ENCODE results near the gene OR4D2.

DNA sequence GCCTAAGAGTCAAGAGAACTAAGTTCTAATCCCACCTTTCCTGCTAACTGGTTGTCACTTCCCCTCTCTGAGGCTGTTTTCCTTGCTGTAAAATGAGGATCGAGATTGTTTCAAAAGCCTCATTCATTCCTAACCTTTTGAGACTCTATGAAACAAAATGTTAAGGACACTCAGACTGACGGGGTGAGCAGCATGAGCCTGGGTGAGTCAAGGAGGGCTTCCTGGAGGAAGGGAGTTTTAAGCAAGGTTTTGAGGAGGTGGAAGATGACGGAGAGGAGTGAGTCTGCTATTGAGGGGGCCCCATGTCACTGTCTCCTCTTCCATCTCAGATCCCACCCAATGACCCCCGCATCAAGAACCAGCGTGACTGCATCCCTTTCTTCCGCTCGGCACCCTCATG, 29.8 kb downstream of the OR4D2 start:
- TF ChIP-seq FOXM1 (IDR thresholded peaks at IDR 0.05; ENCODE audit: borderline replicate concordance) (no peak), BHLHE40 (IDR thresholded peaks at IDR 0.05; ENCODE audit: borderline replicate concordance) (no peak), HDGF (IDR thresholded peaks at IDR 0.05; ENCODE audit: borderline replicate concordance) (no peak), ARNT (IDR thresholded peaks at IDR 0.05) (no peak), ELF4 (IDR thresholded peaks at IDR 0.05) (no peak), SUZ12 (IDR thresholded peaks at IDR 0.05) (no peak), NFRKB (IDR thresholded peaks at IDR 0.05) (no peak), TARDBP (IDR thresholded peaks at IDR 0.05) (no peak), SP1 (IDR thresholded peaks at IDR 0.05) (no peak), LEF1 (IDR thresholded peaks at IDR 0.05; ENCODE audit: borderline replicate concordance) (no peak), FOXK2 (IDR thresholded peaks at IDR 0.05) (no peak), ZNF384 (IDR thresholded peaks at IDR 0.05) (no peak)
- TF ChIP-seq, protein P1, sequence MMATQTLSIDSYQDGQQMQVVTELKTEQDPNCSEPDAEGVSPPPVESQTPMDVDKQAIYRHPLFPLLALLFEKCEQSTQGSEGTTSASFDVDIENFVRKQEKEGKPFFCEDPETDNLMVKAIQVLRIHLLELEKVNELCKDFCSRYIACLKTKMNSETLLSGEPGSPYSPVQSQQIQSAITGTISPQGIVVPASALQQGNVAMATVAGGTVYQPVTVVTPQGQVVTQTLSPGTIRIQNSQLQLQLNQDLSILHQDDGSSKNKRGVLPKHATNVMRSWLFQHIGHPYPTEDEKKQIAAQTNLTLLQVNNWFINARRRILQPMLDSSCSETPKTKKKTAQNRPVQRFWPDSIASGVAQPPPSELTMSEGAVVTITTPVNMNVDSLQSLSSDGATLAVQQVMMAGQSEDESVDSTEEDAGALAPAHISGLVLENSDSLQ (IDR thresholded peaks at IDR 0.05), result no peak

Data from HEK293T (cell line).